CD14-positive monocyte (primary cell): ENCODE measurements around the gene MARK4. TPM values are rescaled to one million over a fixed set of nuclear protein-coding genes. Genes with fewer than 3 reads are reported as not detected.

Experiments
- DNase-seq, 3 donors: peaks; one replicate each; pipeline ENCODE4 v3.0.0-alpha.2; 2011 to 2022
- H2AFZ ChIP-seq: 2 replicates; pipeline ENCODE4 v1.6.0; 2012; ENCODE audit warnings: mild to moderate bottlenecking, low read depth, low read length, inconsistent platforms; ENCODE audit not compliant: insufficient read depth, poor library complexity, severe bottlenecking
- H3K27ac ChIP-seq, 2 donors: 1 replicate in 1 of 2; 2 replicates in 1 of 2; pipeline ENCODE4 v1.5.1; 2012 to 2013; ENCODE audit warnings: low read length in 2 of 2, control low read depth in 1 of 2, inconsistent platforms in 1 of 2, low read depth in 1 of 2, mild to moderate bottlenecking in 1 of 2
- H3K27me3 ChIP-seq, 2 donors: one replicate each; pipeline versions ENCODE4 v1.6.0 to v1.6.1; 2011 to 2013; ENCODE audit warnings: low read length in 2 of 2; ENCODE audit not compliant: control insufficient read depth in 2 of 2, insufficient read depth in 2 of 2
- H3K36me3 ChIP-seq, 2 donors: replicated peaks in 1 of 2; 1 replicate in 1 of 2; 2 replicates in 1 of 2; pipeline versions ENCODE4 v1.5.1 to v1.6.1; 2012 to 2013; ENCODE audit warnings: low read length in 2 of 2, control low read depth in 1 of 2, inconsistent platforms in 1 of 2, mild to moderate bottlenecking in 1 of 2; ENCODE audit not compliant: insufficient read depth in 2 of 2, control insufficient read depth in 1 of 2
- H3K4me1 ChIP-seq, 2 donors: 1 replicate in 1 of 2; 2 replicates in 1 of 2; pipeline versions ENCODE4 v1.5.1 to v1.6.1; 2012 to 2013; ENCODE audit warnings: low read length in 2 of 2, control low read depth in 1 of 2, inconsistent platforms in 1 of 2, mild to moderate bottlenecking in 1 of 2, moderate library complexity in 1 of 2; ENCODE audit not compliant: insufficient read depth in 2 of 2, control insufficient read depth in 1 of 2
- H3K4me2 ChIP-seq: replicated peaks from 2 replicates; pipeline ENCODE3; 2012; ENCODE audit warnings: low read length, moderate library complexity, mild to moderate bottlenecking; ENCODE audit not compliant: poor library complexity, severe bottlenecking; ENCODE audit errors: extremely low read depth
- H3K4me3 ChIP-seq, 3 experiments: fragments of 200-600 bp in 1 of 3; sonication (generic) in 1 of 3; replicated peaks in 1 of 3; 1 replicate in 2 of 3; 2 replicates in 1 of 3; pipeline ENCODE4 v1.5.1; 2011 to 2013; ENCODE audit warnings: low read length in 3 of 3, mild to moderate bottlenecking in 3 of 3, control low read depth in 2 of 3, low read depth in 2 of 3, inconsistent platforms in 1 of 3, moderate library complexity in 1 of 3
- H3K79me2 ChIP-seq: 2 replicates; pipeline ENCODE4 v1.6.0; 2012; ENCODE audit warnings: mild to moderate bottlenecking, control low read depth, inconsistent platforms, low read length, moderate library complexity; ENCODE audit not compliant: insufficient read depth
- H3K9ac ChIP-seq: 2 replicates; pipeline ENCODE4 v1.6.0; 2017; ENCODE audit warnings: low read length, mild to moderate bottlenecking; ENCODE audit not compliant: insufficient read depth, poor library complexity, severe bottlenecking
- H3K9me3 ChIP-seq, 2 donors: replicated peaks in 1 of 2; 1 replicate in 1 of 2; 2 replicates in 1 of 2; pipeline versions ENCODE4 v1.5.1 to v1.6.1; 2012 to 2013; ENCODE audit warnings: low read length in 2 of 2, control low read depth in 1 of 2; ENCODE audit not compliant: control insufficient read depth in 1 of 2, insufficient read depth in 1 of 2
- H4K20me1 ChIP-seq: 2 replicates; pipeline ENCODE4 v1.6.0; 2012; ENCODE audit warnings: mild to moderate bottlenecking, low read length, control low read depth, moderate library complexity; ENCODE audit not compliant: insufficient read depth
- H3K27ac Mint-ChIP-seq, 7 donors: one replicate each; pipeline ENCODE4 v1.8.0; 2020; ENCODE audit warnings: mild to moderate bottlenecking in 7 of 7, mixed read lengths in 7 of 7, moderate library complexity in 6 of 7, inconsistent platforms in 2 of 7
- H3K27me3 Mint-ChIP-seq, 3 donors: one replicate each; pipeline ENCODE4 v1.8.0; 2021 to 2022; ENCODE audit warnings: low read depth in 3 of 3, mild to moderate bottlenecking in 3 of 3, mixed read lengths in 3 of 3, moderate library complexity in 3 of 3, inconsistent platforms in 1 of 3
- H3K36me3 Mint-ChIP-seq, 2 donors: one replicate each; pipeline ENCODE4 v1.8.0; 2020; ENCODE audit warnings: mixed read lengths in 2 of 2, inconsistent platforms in 1 of 2, mild to moderate bottlenecking in 1 of 2
- H3K4me1 Mint-ChIP-seq: one replicate; pipeline ENCODE4 v1.8.0; 2020; ENCODE audit warnings: mild to moderate bottlenecking, mixed read lengths
- H3K4me3 Mint-ChIP-seq, 2 donors: one replicate each; pipeline ENCODE4 v1.8.0; 2020; ENCODE audit warnings: mild to moderate bottlenecking in 2 of 2, mixed read lengths in 2 of 2, moderate library complexity in 1 of 2
- H3K9me3 Mint-ChIP-seq, 7 donors: one replicate each; pipeline ENCODE4 v1.8.0; 2020 to 2022; ENCODE audit warnings: mixed read lengths in 7 of 7, mild to moderate bottlenecking in 6 of 7, moderate library complexity in 6 of 7, inconsistent platforms in 2 of 7
- CTCF ChIP-seq: fragments of 200-600 bp; IDR thresholded peaks from one replicate; pipeline ENCODE4 v1.8.0; 2022; ENCODE audit warnings: antibody characterized with exemption, mild to moderate bottlenecking
- WGBS: methylation state at CpG from one replicate; pipeline ENCODE4 v1.1.5; 2013; ENCODE audit warnings: missing lambda C conversion rate; ENCODE audit not compliant: insufficient coverage; 5-methylcytosine and 5-hydroxymethylcytosine counted together
- intact Hi-C, 2 donors: fragments of 100-400 bp; cut with micrococcal nuclease; formaldehyde crosslinking; loops; one replicate each; pipeline versions ENCODE4 v1.15.0 to v1.15.1; 2023
- polyA plus RNA-seq, 3 donors: library from polyadenylated mRNA; depleted of rRNA in 1 of 3; unstranded in 2 of 3; stranded (reverse) in 1 of 3; fragments of 300-500 nt in 2 of 3; fragments of >200 nt in 1 of 3; fragmentation: Illumina TruSeq in 2 of 3; gene quantifications; 1 replicate in 2 of 3; 2 replicates in 1 of 3; pipeline ENCODE4 v1.2.3, GENCODE V29; 2012 to 2021

Gene MARK4
- polyA plus RNA-seq, 3 donors, result 0.59 to 18.4 (median 0.69) TPM

GRCh38 chr19:45258862-45259261, 7.8 kb downstream of the MARK4 start:
- H3K4me3 ChIP-seq, result no peak overlapping the region
- 98% methylated on average over 11 of the region's 19 CpGs for WGBS
- intact Hi-C loops, result no loop called here
- peaks cover 0 to 3% of the 10 kb centered on the region in 2 donors for H3K4me1 ChIP-seq
- no peak overlapping the region for H3K4me2 ChIP-seq
- H3K9me3 ChIP-seq, result no peaks in the 10 kb centered on the region
- H3K9me3 Mint-ChIP-seq, result no peaks in the 10 kb centered on the region
- DNase-seq, result no peak
- H3K27me3 Mint-ChIP-seq, result peaks cover 0 to 5% (median 3%) of the 10 kb centered on the region in 3 donors
- H3K36me3 Mint-ChIP-seq, result peaks cover 17 to 33% of the 10 kb centered on the region in 2 donors
- no peak for TF ChIP-seq CTCF
- no peak overlapping the region for H3K27ac ChIP-seq
- peaks cover 0 to 13% of the 10 kb centered on the region in 2 donors for H3K36me3 ChIP-seq
- H2AFZ ChIP-seq, result no peak overlapping the region
- no peak overlapping the region for H3K4me3 Mint-ChIP-seq
- H3K79me2 ChIP-seq, result peaks cover 6% of the 10 kb centered on the region
- no peak overlapping the region for H3K27ac Mint-ChIP-seq
- no peaks in the 10 kb centered on the region for H3K27me3 ChIP-seq
- no peak overlapping the region for H3K9ac ChIP-seq
- peaks cover 3% of the 10 kb centered on the region for H3K4me1 Mint-ChIP-seq
- H4K20me1 ChIP-seq, result peaks cover 28% of the 10 kb centered on the region

- no peaks in the 10 kb centered on the region for H4K20me1 ChIP-seq
- 81% methylated on average over 3 of the region's 6 CpGs for WGBS
- no peaks in the 10 kb centered on the region for H3K4me1 Mint-ChIP-seq
- peaks cover 12 to 29% of the 10 kb centered on the region in 2 donors for H3K36me3 ChIP-seq
- H3K4me3 ChIP-seq, result no peak overlapping the region
- TF ChIP-seq CTCF, result no peak
- H3K4me1 ChIP-seq, result no peaks in the 10 kb centered on the region
- no peak overlapping the region for H3K4me3 Mint-ChIP-seq
- H2AFZ ChIP-seq, result no peak overlapping the region
- no peak overlapping the region for H3K9ac ChIP-seq
- no peak for DNase-seq
- no peak overlapping the region for H3K4me2 ChIP-seq
- peaks cover 0 to 2% (median 0%) of the 10 kb centered on the region in 7 donors for H3K9me3 Mint-ChIP-seq
- H3K27me3 ChIP-seq, result no peaks in the 10 kb centered on the region
- peaks cover 28 to 59% of the 10 kb centered on the region in 2 donors for H3K36me3 Mint-ChIP-seq
- no peaks in the 10 kb centered on the region for H3K9me3 ChIP-seq
- H3K27ac Mint-ChIP-seq, result no peak overlapping the region
- H3K27me3 Mint-ChIP-seq, result peaks cover 0 to 5% (median 0%) of the 10 kb centered on the region in 3 donors
- H3K27ac ChIP-seq, result no peak overlapping the region
- intact Hi-C loops, result no loop called here
- H3K79me2 ChIP-seq, result no peaks in the 10 kb centered on the region
Observed at GRCh38 chr19:45262570-45262969, 11.5 kb downstream of the MARK4 start.
